Hepatocyte (in vitro differentiated cells): ENCODE data around the gene CCL24.

ENCODE experiments used
- EZH2 ChIP-seq: fragments of 200-600 bp; sonication (generic); IDR thresholded peaks from 2 replicates; pipeline ENCODE4 v1.6.1; 2016; ENCODE audit warnings: antibody characterized with exemption, mild to moderate bottlenecking, borderline replicate concordance
- TF ChIP-seq, protein P1 (sequence below): fragments of 200-600 bp; sonication (generic); IDR thresholded peaks from 2 replicates; pipeline ENCODE4 v1.5.1; 2016; ENCODE audit warnings: antibody characterized with exemption, mild to moderate bottlenecking; ENCODE audit not compliant: poor library complexity

- TF ChIP-seq, protein P1, sequence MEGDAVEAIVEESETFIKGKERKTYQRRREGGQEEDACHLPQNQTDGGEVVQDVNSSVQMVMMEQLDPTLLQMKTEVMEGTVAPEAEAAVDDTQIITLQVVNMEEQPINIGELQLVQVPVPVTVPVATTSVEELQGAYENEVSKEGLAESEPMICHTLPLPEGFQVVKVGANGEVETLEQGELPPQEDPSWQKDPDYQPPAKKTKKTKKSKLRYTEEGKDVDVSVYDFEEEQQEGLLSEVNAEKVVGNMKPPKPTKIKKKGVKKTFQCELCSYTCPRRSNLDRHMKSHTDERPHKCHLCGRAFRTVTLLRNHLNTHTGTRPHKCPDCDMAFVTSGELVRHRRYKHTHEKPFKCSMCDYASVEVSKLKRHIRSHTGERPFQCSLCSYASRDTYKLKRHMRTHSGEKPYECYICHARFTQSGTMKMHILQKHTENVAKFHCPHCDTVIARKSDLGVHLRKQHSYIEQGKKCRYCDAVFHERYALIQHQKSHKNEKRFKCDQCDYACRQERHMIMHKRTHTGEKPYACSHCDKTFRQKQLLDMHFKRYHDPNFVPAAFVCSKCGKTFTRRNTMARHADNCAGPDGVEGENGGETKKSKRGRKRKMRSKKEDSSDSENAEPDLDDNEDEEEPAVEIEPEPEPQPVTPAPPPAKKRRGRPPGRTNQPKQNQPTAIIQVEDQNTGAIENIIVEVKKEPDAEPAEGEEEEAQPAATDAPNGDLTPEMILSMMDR = no peak
- TF ChIP-seq EZH2 = no peak
Observed at GRCh38 chr7:75820688-75821087, 7.1 kb upstream of the CCL24 start.
